Measurements from ENCODE around the gene ABCF1. TPM values are rescaled to one million over a fixed set of nuclear protein-coding genes. Genes with fewer than 3 reads are reported as not detected.

The ABCF1 gene
- total RNA-seq, 1 experiment from 2014 or later: 73.7 TPM

DNA sequence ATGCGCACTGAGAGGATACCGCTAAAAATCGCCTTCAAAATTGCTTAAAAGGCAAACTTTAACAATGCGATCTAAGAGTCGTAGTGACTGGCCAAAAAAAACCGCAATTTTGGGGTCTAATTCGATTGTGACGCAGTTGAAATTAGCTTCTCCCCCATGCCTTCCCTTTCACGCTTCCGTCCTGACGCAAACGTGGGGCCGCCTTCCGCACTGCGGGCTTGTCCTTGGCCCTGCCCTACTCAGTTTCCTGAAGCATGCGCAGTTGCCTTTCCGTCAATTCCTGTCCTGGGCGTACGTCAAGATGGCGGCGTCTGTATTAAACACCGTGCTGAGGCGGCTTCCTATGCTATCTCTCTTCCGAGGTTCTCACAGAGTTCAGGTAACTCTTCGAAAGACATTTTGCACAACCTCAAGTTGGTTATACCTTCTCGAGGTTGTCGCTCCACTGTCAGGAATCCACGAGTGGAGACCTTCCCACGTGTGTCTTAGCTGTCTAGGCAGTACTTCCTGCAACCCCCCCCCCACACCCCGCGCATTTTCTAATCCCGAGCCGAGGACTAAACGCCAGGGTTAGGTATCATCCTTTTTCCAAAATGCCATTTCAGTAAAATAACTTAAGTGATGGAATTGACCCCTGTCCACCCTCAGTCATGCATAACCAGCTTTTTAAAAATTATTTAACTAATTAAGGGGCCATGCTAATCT is 46.5 kb downstream of the ABCF1 start, which contains the start of gene MRPS18B:
Gene MRPS18B (plus strand): TSS at position 276 of the 705 bp plus-strand sequence. CDS start 26 bp downstream, at position 302.
- BruUV-seq (replicated peaks): TSS peak; percentile 30
- no peaks in the 10 kb centered on the region for H3K9me3 ChIP-seq (ENCODE audit: insufficient read depth, low read depth)
- peak within 1 kb of the TSS; percentile 86 for H3K27ac ChIP-seq
- H3K9me2 ChIP-seq (ENCODE audit: insufficient read depth): no peaks in the 10 kb centered on the region
- H3F3A ChIP-seq (ENCODE audit: insufficient read depth, low read depth): peaks cover 70% of the 10 kb centered on the region
- peak; percentile 89 to 96 for DNase-seq
- CTCF ChIA-PET: interaction anchor here (0.5 to 1.2 kb wide), 5 partner anchors 18 to 113 kb away, joined by 3 to 6 read pairs (median 4); no protein-coding TSS in a partner anchor
- peaks cover 29% of the 10 kb centered on the region for H3K4me1 ChIP-seq (replicated peaks; ENCODE audit: insufficient read depth)
- peaks cover 9% of the 10 kb centered on the region; the same call in 1 of the 2 replicates for H4K20me1 ChIP-seq (ENCODE audit: insufficient read depth)
- H3K4me2 ChIP-seq: peak within 1 kb of the TSS; percentile 98
- H3K27me3 ChIP-seq (ENCODE audit: insufficient read depth, low read depth): no peaks in the 10 kb centered on the region
- H3K4me3 ChIP-seq: peak within 1 kb of the TSS; percentile 87
- peak within 1 kb of the TSS; percentile 85 for H2AFZ ChIP-seq
- TF ChIP-seq, protein P1, sequence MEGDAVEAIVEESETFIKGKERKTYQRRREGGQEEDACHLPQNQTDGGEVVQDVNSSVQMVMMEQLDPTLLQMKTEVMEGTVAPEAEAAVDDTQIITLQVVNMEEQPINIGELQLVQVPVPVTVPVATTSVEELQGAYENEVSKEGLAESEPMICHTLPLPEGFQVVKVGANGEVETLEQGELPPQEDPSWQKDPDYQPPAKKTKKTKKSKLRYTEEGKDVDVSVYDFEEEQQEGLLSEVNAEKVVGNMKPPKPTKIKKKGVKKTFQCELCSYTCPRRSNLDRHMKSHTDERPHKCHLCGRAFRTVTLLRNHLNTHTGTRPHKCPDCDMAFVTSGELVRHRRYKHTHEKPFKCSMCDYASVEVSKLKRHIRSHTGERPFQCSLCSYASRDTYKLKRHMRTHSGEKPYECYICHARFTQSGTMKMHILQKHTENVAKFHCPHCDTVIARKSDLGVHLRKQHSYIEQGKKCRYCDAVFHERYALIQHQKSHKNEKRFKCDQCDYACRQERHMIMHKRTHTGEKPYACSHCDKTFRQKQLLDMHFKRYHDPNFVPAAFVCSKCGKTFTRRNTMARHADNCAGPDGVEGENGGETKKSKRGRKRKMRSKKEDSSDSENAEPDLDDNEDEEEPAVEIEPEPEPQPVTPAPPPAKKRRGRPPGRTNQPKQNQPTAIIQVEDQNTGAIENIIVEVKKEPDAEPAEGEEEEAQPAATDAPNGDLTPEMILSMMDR (conservative IDR thresholded peaks at IDR 0.05): no peak
- TF ChIP-seq EZH2 (IDR thresholded peaks at IDR 0.05; ENCODE audit: low read depth): no peak
- POLR2A ChIA-PET (ENCODE audit: unreplicated experiment): interaction anchor here (0.6 to 0.7 kb wide), 6 partner anchors 48 to 1634 kb away, joined by 3 to 7 read pairs (median 5); partner anchors contain the start of gene NRM
- peaks cover 27% of the 10 kb centered on the region for H3K36me3 ChIP-seq (ENCODE audit: low read depth)
- intact Hi-C loops (cut with micrococcal nuclease; ENCODE audit: unreplicated experiment): loop anchor here (1.0 to 2.0 kb wide), 5 partner anchors 47 to 266 kb away; partner anchors contain the start of genes ABCF1, GNL1, MDC1 and PPP1R18
- peaks cover 49% of the 10 kb centered on the region for H3K79me2 ChIP-seq (ENCODE audit: low read depth)

DNA sequence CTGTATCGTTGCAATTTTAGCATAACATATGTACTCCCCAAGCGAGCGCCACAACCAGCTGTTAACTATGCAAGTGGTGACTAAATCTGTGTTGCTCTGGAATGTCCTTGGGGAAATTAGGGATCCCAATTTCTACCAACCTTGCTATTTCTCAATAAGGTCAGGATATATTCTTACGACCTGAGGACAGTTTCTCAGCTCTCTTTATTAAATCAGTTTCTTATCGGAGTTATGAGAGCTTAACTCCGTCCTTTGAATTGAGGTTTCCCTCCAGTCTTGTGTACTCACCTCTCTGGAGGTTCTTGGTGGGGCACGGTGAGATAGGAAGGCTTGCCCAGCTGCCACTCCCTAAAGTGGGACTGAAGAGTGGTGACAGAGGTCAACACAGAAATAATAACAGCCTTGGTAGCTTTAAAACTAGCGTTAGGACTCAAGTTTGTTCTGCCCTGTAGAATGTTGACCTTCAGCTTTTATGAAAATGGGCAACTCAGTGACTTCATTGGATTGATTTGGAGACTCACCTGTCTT is 47.1 kb downstream of the ABCF1 start:
- Histone ChIP-seq H3K4me1 (replicated peaks; ENCODE audit: insufficient read depth) (peaks cover 23% of the 10 kb centered on the region), H3K4me3 (peak overlapping the region; percentile 68), H3K9me2 (ENCODE audit: insufficient read depth) (no peaks in the 10 kb centered on the region), H2AFZ (peak overlapping the region; percentile 85), H3K4me2 (peak overlapping the region; percentile 85), H3K79me2 (ENCODE audit: low read depth) (peaks cover 49% of the 10 kb centered on the region), H4K20me1 (ENCODE audit: insufficient read depth) (peaks cover 6% of the 10 kb centered on the region; the same call in 1 of the 2 replicates), H3F3A (ENCODE audit: insufficient read depth, low read depth) (peaks cover 70% of the 10 kb centered on the region), H3K9me3 (ENCODE audit: insufficient read depth, low read depth) (no peaks in the 10 kb centered on the region), H3K27ac (peak overlapping the region; percentile 86), H3K36me3 (ENCODE audit: low read depth) (peaks cover 29% of the 10 kb centered on the region), H3K27me3 (ENCODE audit: insufficient read depth, low read depth) (no peaks in the 10 kb centered on the region)
- CTCF ChIA-PET: interaction anchor here (0.6 to 1.2 kb wide), 2 partner anchors 19 to 113 kb away, joined by 3 to 4 read pairs; no protein-coding TSS in a partner anchor
- no TSS peak for BruUV-seq (replicated peaks)
- POLR2A ChIA-PET (ENCODE audit: unreplicated experiment): interaction anchor here (0.5 to 0.7 kb wide), 5 partner anchors 26 to 1635 kb away, joined by 3 to 7 read pairs (median 5); no protein-coding TSS in a partner anchor
- DNase-seq: no peak
- intact Hi-C loops (cut with micrococcal nuclease; ENCODE audit: unreplicated experiment): no loop called here
- no peak for TF ChIP-seq EZH2 (IDR thresholded peaks at IDR 0.05; ENCODE audit: low read depth)
- TF ChIP-seq, protein P1 (conservative IDR thresholded peaks at IDR 0.05): no peak

DNA sequence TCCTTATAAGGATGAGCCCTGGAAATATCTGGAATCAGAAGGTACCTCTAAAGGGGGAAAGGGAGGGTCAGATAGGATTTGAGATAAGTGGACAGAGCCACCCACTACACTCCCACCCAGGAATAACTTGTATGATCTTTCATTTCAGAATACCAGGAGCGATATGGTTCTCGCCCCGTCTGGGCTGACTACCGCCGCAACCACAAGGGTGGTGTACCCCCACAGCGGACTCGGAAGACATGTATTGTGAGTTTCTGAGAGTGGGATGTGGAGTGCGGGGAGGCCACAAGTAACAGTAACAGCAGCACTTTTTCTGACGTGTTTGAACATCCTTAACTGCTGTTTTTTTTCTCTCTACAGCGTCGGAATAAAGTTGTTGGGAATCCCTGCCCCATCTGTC is 48.3 kb downstream of the ABCF1 start:
- DNase-seq: no peak
- ChIA-PET POLR2A (ENCODE audit: unreplicated experiment) (no interaction called here), CTCF (no interaction called here)
- H3K27ac ChIP-seq: no peak overlapping the region
- no TSS peak for BruUV-seq (replicated peaks)
- no peaks in the 10 kb centered on the region for H3K9me2 ChIP-seq (ENCODE audit: insufficient read depth)
- no peak overlapping the region for H2AFZ ChIP-seq
- H3K4me3 ChIP-seq: no peak overlapping the region
- TF ChIP-seq EZH2 (IDR thresholded peaks at IDR 0.05; ENCODE audit: low read depth): no peak
- TF ChIP-seq, protein P1 (conservative IDR thresholded peaks at IDR 0.05): no peak
- H3K27me3 ChIP-seq (ENCODE audit: insufficient read depth, low read depth): no peaks in the 10 kb centered on the region
- peaks cover 70% of the 10 kb centered on the region for H3F3A ChIP-seq (ENCODE audit: insufficient read depth, low read depth)
- H3K79me2 ChIP-seq (ENCODE audit: low read depth): peaks cover 42% of the 10 kb centered on the region
- no peaks in the 10 kb centered on the region for H3K9me3 ChIP-seq (ENCODE audit: insufficient read depth, low read depth)
- H3K4me2 ChIP-seq: no peak overlapping the region
- peaks cover 35% of the 10 kb centered on the region for H3K36me3 ChIP-seq (ENCODE audit: low read depth)
- peaks cover 1% of the 10 kb centered on the region; the same call in 1 of the 2 replicates for H4K20me1 ChIP-seq (ENCODE audit: insufficient read depth)
- peaks cover 11% of the 10 kb centered on the region for H3K4me1 ChIP-seq (replicated peaks; ENCODE audit: insufficient read depth)
- intact Hi-C loops (cut with micrococcal nuclease; ENCODE audit: unreplicated experiment): no loop called here

Measured in PC-9 (cell line).